Colonic mucosa (tissue), 4 donors: ENCODE results near the gene FGF1. TPM values are rescaled to one million over a fixed set of nuclear protein-coding genes. Genes with fewer than 3 reads are reported as not detected.

ENCODE experiments used
- DNase-seq: peaks from one replicate; pipeline ENCODE4 v3.0.0-alpha.2; 2020
- H3K27ac ChIP-seq: fragments of 200-600 bp; one replicate; pipeline ENCODE4 v1.8.0; 2021
- H3K27me3 ChIP-seq: fragments of 200-600 bp; one replicate; pipeline ENCODE4 v1.8.0; 2021
- H3K36me3 ChIP-seq: fragments of 200-600 bp; one replicate; pipeline ENCODE4 v1.8.0; 2021
- H3K4me1 ChIP-seq: fragments of 200-600 bp; one replicate; pipeline ENCODE4 v1.8.0; 2021; ENCODE audit warnings: mild to moderate bottlenecking
- H3K4me3 ChIP-seq: fragments of 200-600 bp; one replicate; pipeline ENCODE4 v1.8.0; 2021
- H3K9ac ChIP-seq, 2 donors: one replicate each; pipeline ENCODE4 v1.7.0; 2013; ENCODE audit warnings: control low read depth in 2 of 2, low read depth in 2 of 2, low read length in 2 of 2
- H3K9me3 ChIP-seq: fragments of 200-600 bp; one replicate; pipeline ENCODE4 v1.8.0; 2021
- intact Hi-C: fragments of 100-400 bp; cut with DNase I; formaldehyde crosslinking; loops from one replicate; pipeline ENCODE4 v1.14.1; 2022
- total RNA-seq, 2 donors: library from RNA; stranded (reverse); fragmentation: NEBNext Ultra II Directional in 1 of 2; extraction: Animal tissue kit (Norgen Biotek cat#: 25700) in 1 of 2; gene quantifications; one replicate each; pipeline ENCODE4 v1.2.1, GENCODE V29; 2021
- TF ChIP-seq, protein P1 (sequence below): fragments of 200-600 bp; IDR thresholded peaks from one replicate; pipeline ENCODE4 v1.8.0; 2022; ENCODE audit warnings: antibody characterized with exemption, mild to moderate bottlenecking
- donor health status: healthy.
- donor health status: DM: no; HTN: no; CAD: no.
- donor health status: DM: no; HTN: no; CAD: no.

The FGF1 gene
- total RNA-seq, 2 donors from 2014 or later, result 0.90 TPM; not detected in 1

DNA sequence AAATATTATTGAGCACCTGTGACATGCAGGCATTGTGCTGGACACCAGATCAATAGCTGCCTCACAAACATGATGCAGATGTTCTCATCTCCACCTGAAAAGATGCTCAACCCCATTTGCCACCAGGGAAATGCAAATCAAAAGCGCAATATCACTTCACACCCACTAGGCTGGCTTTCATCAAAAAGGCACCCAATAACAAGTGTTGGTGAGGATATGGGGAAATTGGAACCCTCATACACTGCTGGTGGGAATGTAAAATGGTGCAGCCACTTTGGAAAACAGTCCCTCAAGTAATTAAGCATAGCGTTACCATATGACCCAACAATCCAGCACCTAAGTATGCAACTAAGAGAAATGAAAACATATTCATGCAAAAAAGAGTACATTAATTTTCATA is 24.7 kb downstream of the FGF1 start:
- no peak for DNase-seq
- H3K27me3 ChIP-seq, result no peaks in the 10 kb centered on the region
- intact Hi-C loops, result no loop called here
- no peaks in the 10 kb centered on the region for H3K4me1 ChIP-seq
- TF ChIP-seq, protein P1, sequence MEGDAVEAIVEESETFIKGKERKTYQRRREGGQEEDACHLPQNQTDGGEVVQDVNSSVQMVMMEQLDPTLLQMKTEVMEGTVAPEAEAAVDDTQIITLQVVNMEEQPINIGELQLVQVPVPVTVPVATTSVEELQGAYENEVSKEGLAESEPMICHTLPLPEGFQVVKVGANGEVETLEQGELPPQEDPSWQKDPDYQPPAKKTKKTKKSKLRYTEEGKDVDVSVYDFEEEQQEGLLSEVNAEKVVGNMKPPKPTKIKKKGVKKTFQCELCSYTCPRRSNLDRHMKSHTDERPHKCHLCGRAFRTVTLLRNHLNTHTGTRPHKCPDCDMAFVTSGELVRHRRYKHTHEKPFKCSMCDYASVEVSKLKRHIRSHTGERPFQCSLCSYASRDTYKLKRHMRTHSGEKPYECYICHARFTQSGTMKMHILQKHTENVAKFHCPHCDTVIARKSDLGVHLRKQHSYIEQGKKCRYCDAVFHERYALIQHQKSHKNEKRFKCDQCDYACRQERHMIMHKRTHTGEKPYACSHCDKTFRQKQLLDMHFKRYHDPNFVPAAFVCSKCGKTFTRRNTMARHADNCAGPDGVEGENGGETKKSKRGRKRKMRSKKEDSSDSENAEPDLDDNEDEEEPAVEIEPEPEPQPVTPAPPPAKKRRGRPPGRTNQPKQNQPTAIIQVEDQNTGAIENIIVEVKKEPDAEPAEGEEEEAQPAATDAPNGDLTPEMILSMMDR, result no peak
- no peak overlapping the region for H3K27ac ChIP-seq
- H3K36me3 ChIP-seq, result no peaks in the 10 kb centered on the region
- H3K9ac ChIP-seq, result no peak overlapping the region
- H3K9me3 ChIP-seq, result no peaks in the 10 kb centered on the region
- H3K4me3 ChIP-seq, result no peak overlapping the region

- Histone ChIP-seq H3K27ac (no peak overlapping the region), H3K9ac (no peak overlapping the region), H3K27me3 (no peaks in the 10 kb centered on the region), H3K36me3 (no peaks in the 10 kb centered on the region), H3K4me1 (no peaks in the 10 kb centered on the region), H3K9me3 (no peaks in the 10 kb centered on the region), H3K4me3 (no peak overlapping the region)
- TF ChIP-seq, protein P1, result no peak
- intact Hi-C loops, result no loop called here
- DNase-seq, result no peak
Measured at GRCh38 chr5:142660731-142661130, 25.2 kb downstream of the FGF1 start.

- peaks cover 3% of the 10 kb centered on the region for H3K4me1 ChIP-seq
- no peaks in the 10 kb centered on the region for H3K36me3 ChIP-seq
- no peak for DNase-seq
- no peak overlapping the region for H3K27ac ChIP-seq
- TF ChIP-seq, protein P1, result no peak
- no peaks in the 10 kb centered on the region for H3K27me3 ChIP-seq
- no peaks in the 10 kb centered on the region for H3K9me3 ChIP-seq
- no peak overlapping the region for H3K4me3 ChIP-seq
- no peak overlapping the region for H3K9ac ChIP-seq
- intact Hi-C loops, result no loop called here
Measured at GRCh38 chr5:142660196-142660595, 25.7 kb downstream of the FGF1 start.

DNA sequence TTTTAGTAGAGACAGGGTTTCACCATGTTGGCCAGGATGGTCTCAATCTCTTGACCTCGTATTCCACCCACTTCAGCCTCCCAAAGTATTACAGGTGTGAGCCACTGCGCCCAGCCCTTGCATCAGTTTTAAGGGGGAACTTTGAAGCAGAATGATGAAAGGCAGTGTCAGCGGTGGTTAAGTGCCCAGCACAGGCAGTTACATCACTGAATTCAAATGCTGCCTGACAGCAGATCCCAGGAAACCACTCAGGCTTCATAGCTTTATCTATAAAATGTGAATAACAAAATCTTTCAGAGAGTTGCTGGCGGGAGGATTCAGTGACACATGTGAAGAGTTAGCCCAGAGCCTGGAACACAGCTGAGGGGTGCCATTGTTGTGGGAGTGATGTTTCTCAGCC is 26.5 kb downstream of the FGF1 start:
- Histone ChIP-seq H3K36me3 (no peaks in the 10 kb centered on the region), H3K27ac (no peak overlapping the region), H3K4me3 (no peak overlapping the region), H3K9me3 (no peaks in the 10 kb centered on the region), H3K27me3 (no peaks in the 10 kb centered on the region), H3K9ac (no peak overlapping the region), H3K4me1 (peaks cover 3% of the 10 kb centered on the region)
- no peak for DNase-seq
- intact Hi-C loops, result no loop called here
- TF ChIP-seq, protein P1, result no peak

DNA sequence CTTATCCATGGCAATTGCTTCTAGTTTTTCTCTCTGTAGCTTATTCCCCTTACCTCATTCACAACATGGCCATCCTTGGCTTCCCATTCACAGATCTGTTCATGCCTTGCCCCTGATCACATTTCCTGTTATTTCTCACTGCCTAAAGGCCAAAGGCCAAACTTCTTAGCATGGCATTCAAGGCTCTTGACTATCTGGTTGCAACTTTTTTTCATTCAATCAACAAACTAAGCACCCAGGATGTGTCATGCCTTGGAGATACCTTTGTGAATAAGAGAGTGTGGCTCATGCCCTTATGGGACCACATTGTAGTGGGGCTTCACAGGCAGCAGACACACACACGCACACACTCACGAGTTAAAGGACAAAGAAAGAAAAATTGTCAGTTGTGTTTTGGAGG is 27.6 kb downstream of the FGF1 start:
- Histone ChIP-seq H3K4me1 (peaks cover 3% of the 10 kb centered on the region), H3K27ac (no peak overlapping the region), H3K4me3 (no peak overlapping the region), H3K36me3 (no peaks in the 10 kb centered on the region), H3K9me3 (no peaks in the 10 kb centered on the region), H3K27me3 (no peaks in the 10 kb centered on the region), H3K9ac (no peak overlapping the region)
- no peak for DNase-seq
- TF ChIP-seq, protein P1, result no peak
- intact Hi-C loops, result no loop called here

- Histone ChIP-seq H3K36me3 (no peaks in the 10 kb centered on the region), H3K9ac (no peak overlapping the region), H3K4me1 (peaks cover 3% of the 10 kb centered on the region), H3K27me3 (no peaks in the 10 kb centered on the region), H3K9me3 (no peaks in the 10 kb centered on the region), H3K4me3 (no peak overlapping the region), H3K27ac (no peak overlapping the region)
- no peak for DNase-seq
- TF ChIP-seq, protein P1, result no peak
- intact Hi-C loops, result no loop called here
Measured at GRCh38 chr5:142657446-142657845, 28.4 kb downstream of the FGF1 start.
